Panc1 (cell line): ENCODE data around the gene CACNA1C. TPM values are rescaled to one million over a fixed set of nuclear protein-coding genes. Genes with fewer than 3 reads are reported as not detected.

Experiments used
- ATAC-seq: fragments of 200-7000 bp; cut with Tn5 transposase; 2 replicates; pipeline ENCODE4 v1.9.1; 2020; ENCODE audit warnings: mild to moderate bottlenecking, moderate library complexity
- BruUV-seq: library from RNA; stranded (reverse); fragments of 400-500 nt; replicated peaks from 2 replicates; lab custom pipeline; 2021; lab: Mats Ljungman, UMichigan
- CTCF ChIA-PET: fragments of 300-600 bp; sonication (Branson Sonifier 250); formaldehyde crosslinking; loops from one replicate; lab custom pipeline; 2022; ENCODE audit warnings: antibody characterized with exemption; lab: Charles Lee
- POLR2A ChIA-PET: fragments of 300-600 bp; sonication (Branson Sonifier 250); formaldehyde crosslinking; loops from one replicate; lab custom pipeline; 2022; ENCODE audit warnings: antibody characterized with exemption; lab: Charles Lee
- DNase-seq: peaks from one replicate; pipeline ENCODE4 v3.0.0-alpha.2; 2010; ENCODE audit warnings: low read depth, low spot score
- H3K27ac ChIP-seq: 2 replicates; pipeline ENCODE4 v1.5.1; 2011; ENCODE audit warnings: mild to moderate bottlenecking, low read length, inconsistent platforms
- H3K27me3 ChIP-seq: fragments of 200-500 bp; sonication (Bioruptor generic); 2 replicates; pipeline ENCODE4 v1.6.0; 2014; ENCODE audit warnings: low read length, inconsistent platforms; ENCODE audit not compliant: control insufficient read depth, insufficient read depth
- H3K36me3 ChIP-seq: fragments of 200-500 bp; sonication (Bioruptor generic); 2 replicates; pipeline ENCODE4 v1.5.1; 2014; ENCODE audit warnings: inconsistent platforms, mild to moderate bottlenecking, low read length, moderate library complexity; ENCODE audit not compliant: control insufficient read depth, insufficient read depth
- H3K4me1 ChIP-seq: 2 replicates; pipeline ENCODE4 v1.5.1; 2011; ENCODE audit warnings: inconsistent platforms, mild to moderate bottlenecking, low read length, moderate library complexity; ENCODE audit not compliant: control insufficient read depth, insufficient read depth
- H3K4me3 ChIP-seq, 2 experiments: 2 replicates each; pipeline ENCODE4 v1.5.1; 2011 to 2012; ENCODE audit warnings: low read depth in 2 of 2, low read length in 2 of 2, mild to moderate bottlenecking in 2 of 2, inconsistent platforms in 1 of 2, moderate library complexity in 1 of 2
- H3K9me3 ChIP-seq: fragments of 200-500 bp; sonication (Bioruptor generic); 2 replicates; pipeline ENCODE4 v1.5.1; 2014; ENCODE audit warnings: low read depth, mild to moderate bottlenecking, inconsistent platforms, low read length, moderate library complexity; ENCODE audit not compliant: control insufficient read depth, insufficient read depth
- CTCF ChIP-seq: fragments of 450-650 bp; IDR thresholded peaks from 2 replicates; pipeline ENCODE4 v1.5.1; 2017; ENCODE audit warnings: mild to moderate bottlenecking
- POLR2AphosphoS5 ChIP-seq: IDR thresholded peaks from 2 replicates; pipeline ENCODE4 v1.6.1; 2012; ENCODE audit warnings: mild to moderate bottlenecking, low read depth, low read length, moderate library complexity
- SIN3A ChIP-seq: IDR thresholded peaks from 2 replicates; pipeline ENCODE4 v1.6.1; 2012; ENCODE audit warnings: low read depth, mild to moderate bottlenecking, low read length, moderate library complexity, borderline replicate concordance; ENCODE audit not compliant: insufficient read depth
- TCF7L2 ChIP-seq: IDR thresholded peaks from 2 replicates; pipeline ENCODE4 v1.6.1; 2011; ENCODE audit warnings: mild to moderate bottlenecking, low read depth, low read length, inconsistent platforms
- in situ Hi-C: cut with HindIII; loops from 2 replicates; pipeline ENCODE4 v1.10.0; 2016; ENCODE audit warnings: low sequenced_read_pairs, low pct_unique_long_range_greater_than_20kb
- intact Hi-C: fragments of 100-400 bp; cut with micrococcal nuclease; formaldehyde crosslinking; loops from one replicate; pipeline ENCODE4 v1.10.0; 2022; ENCODE audit not compliant: unreplicated experiment
- total RNA-seq: library from RNA; stranded (reverse); gene quantifications from one replicate; pipeline ENCODE4 v1.2.1, GENCODE V29; 2021; ENCODE audit not compliant: unreplicated experiment
- TF ChIP-seq, protein P1 (sequence below), 2 experiments: IDR thresholded peaks; 2 replicates each; pipeline ENCODE4 v1.6.1; 2011 to 2012; ENCODE audit warnings: low read depth in 2 of 2, control low read depth in 1 of 2, low read length in 1 of 2, mild to moderate bottlenecking in 1 of 2, moderate library complexity in 1 of 2; ENCODE audit not compliant: insufficient read depth in 1 of 2

CACNA1C gene
- total RNA-seq, 1 experiment from 2014 or later = 0.03 TPM

DNA sequence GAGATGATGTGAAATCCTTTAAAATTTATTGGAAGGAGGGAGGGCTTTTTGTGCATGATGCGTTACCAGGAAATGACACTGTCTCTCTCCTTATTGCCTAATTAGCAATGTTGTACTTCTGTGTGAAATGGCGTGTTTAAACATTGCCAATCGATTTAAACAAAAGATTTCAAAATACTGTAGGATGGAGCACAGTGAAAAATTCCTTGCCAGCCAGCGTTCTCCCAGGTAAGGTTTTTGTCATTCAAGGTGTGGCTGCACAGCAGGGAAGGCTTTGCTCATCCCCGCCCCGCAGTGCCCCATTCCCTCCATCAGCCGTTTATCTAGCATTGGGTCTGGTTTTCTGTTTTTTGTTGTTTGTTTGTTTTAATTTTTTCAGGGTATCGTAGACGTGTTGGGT is 137.3 kb downstream of the CACNA1C start:
- ATAC-seq (no peak), DNase-seq (no peak)
- intact Hi-C loops = no loop called here
- Histone ChIP-seq H3K36me3 (no peaks in the 10 kb centered on the region), H3K9me3 (no peaks in the 10 kb centered on the region), H3K27ac (no peak overlapping the region), H3K4me3 (no peak overlapping the region), H3K27me3 (no peaks in the 10 kb centered on the region; the same call in 1 of the 2 replicates), H3K4me1 (no peaks in the 10 kb centered on the region)
- no TSS peak for BruUV-seq
- TF ChIP-seq CTCF (no peak), POLR2AphosphoS5 (no peak)
- ChIA-PET CTCF (no interaction called here), POLR2A (no interaction called here)
- in situ Hi-C loops = no loop called here

- CTCF ChIA-PET = no interaction called here
- Histone ChIP-seq H3K4me3 (no peak overlapping the region), H3K27me3 (no peaks in the 10 kb centered on the region; the same call in 1 of the 2 replicates), H3K36me3 (no peaks in the 10 kb centered on the region), H3K27ac (no peak overlapping the region), H3K9me3 (no peaks in the 10 kb centered on the region), H3K4me1 (no peaks in the 10 kb centered on the region)
- BruUV-seq = no TSS peak
- DNase-seq (no peak), ATAC-seq (no peak)
- in situ Hi-C loops = no loop called here
- intact Hi-C loops = no loop called here
- TF ChIP-seq POLR2AphosphoS5 (no peak), TCF7L2 (no peak)
- POLR2A ChIA-PET = no interaction called here
Measured at GRCh38 chr12:2190896-2191533, 138.2 kb downstream of the CACNA1C start.

DNA sequence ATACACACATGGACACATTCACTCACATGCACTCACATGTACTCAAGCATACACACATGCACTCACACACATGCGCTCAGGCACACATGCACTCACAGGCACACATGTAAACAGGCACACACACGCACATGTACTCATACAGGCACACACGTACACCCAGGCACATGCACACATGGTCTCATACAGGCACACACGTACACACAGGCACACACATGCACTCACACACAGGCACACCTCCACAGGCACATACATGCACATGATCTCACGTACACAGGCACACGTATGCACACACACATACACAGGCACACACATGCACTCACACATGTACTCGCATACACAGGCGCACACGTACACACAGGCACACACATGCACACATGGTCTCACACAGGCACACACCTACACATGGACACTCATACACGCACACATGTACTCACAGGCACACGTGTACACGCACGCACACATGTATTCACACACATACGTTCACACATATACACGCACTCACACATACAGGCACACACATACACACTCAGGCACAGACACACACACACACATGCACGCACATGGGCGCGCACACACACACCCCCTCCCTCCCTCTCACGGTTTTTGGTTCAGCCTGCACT is 138.9 kb downstream of the CACNA1C start:
- Histone ChIP-seq H3K4me1 (no peaks in the 10 kb centered on the region), H3K4me3 (no peak overlapping the region), H3K9me3 (no peaks in the 10 kb centered on the region), H3K27me3 (no peaks in the 10 kb centered on the region; the same call in 1 of the 2 replicates), H3K36me3 (no peaks in the 10 kb centered on the region), H3K27ac (no peak overlapping the region)
- TF ChIP-seq, protein P1, sequence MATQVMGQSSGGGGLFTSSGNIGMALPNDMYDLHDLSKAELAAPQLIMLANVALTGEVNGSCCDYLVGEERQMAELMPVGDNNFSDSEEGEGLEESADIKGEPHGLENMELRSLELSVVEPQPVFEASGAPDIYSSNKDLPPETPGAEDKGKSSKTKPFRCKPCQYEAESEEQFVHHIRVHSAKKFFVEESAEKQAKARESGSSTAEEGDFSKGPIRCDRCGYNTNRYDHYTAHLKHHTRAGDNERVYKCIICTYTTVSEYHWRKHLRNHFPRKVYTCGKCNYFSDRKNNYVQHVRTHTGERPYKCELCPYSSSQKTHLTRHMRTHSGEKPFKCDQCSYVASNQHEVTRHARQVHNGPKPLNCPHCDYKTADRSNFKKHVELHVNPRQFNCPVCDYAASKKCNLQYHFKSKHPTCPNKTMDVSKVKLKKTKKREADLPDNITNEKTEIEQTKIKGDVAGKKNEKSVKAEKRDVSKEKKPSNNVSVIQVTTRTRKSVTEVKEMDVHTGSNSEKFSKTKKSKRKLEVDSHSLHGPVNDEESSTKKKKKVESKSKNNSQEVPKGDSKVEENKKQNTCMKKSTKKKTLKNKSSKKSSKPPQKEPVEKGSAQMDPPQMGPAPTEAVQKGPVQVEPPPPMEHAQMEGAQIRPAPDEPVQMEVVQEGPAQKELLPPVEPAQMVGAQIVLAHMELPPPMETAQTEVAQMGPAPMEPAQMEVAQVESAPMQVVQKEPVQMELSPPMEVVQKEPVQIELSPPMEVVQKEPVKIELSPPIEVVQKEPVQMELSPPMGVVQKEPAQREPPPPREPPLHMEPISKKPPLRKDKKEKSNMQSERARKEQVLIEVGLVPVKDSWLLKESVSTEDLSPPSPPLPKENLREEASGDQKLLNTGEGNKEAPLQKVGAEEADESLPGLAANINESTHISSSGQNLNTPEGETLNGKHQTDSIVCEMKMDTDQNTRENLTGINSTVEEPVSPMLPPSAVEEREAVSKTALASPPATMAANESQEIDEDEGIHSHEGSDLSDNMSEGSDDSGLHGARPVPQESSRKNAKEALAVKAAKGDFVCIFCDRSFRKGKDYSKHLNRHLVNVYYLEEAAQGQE (IDR thresholded peaks at IDR 0.05; ENCODE audit: insufficient read depth in 1 of 2, low read depth in 2 of 2, low read length in 1 of 2) = no peak
- TF ChIP-seq CTCF = no peak
- no peak for TF ChIP-seq SIN3A
- TF ChIP-seq POLR2AphosphoS5 = no peak
- no peak for TF ChIP-seq TCF7L2
- no peak for DNase-seq
- CTCF ChIA-PET = no interaction called here
- no peak for ATAC-seq
- POLR2A ChIA-PET = interaction anchor here (0.6 kb wide), 1 partner anchor 499 kb away, joined by 5 read pairs; no protein-coding TSS in a partner anchor
- intact Hi-C loops = no loop called here
- in situ Hi-C loops = no loop called here
- no TSS peak for BruUV-seq
